A549 (cell line): Measurements from ENCODE around the gene PIAS3.

ENCODE experiments used
- CEBPB ChIP-seq, 2 experiments: fragments of >200 bp in 1 of 2; sonication (Bioruptor Twin) in 1 of 2; formaldehyde crosslinking in 1 of 2; IDR thresholded peaks; 2 replicates each; pipeline ENCODE4 v1.6.1; 2012 to 2016
- CTCF ChIP-seq: fragments of >200 bp; sonication (Bioruptor Twin); formaldehyde crosslinking; IDR thresholded peaks from 3 replicates; pipeline ENCODE4 v1.5.1; 2016
- HMGXB4 ChIP-seq: fragments of 250-450 bp; sonication (Bioruptor Pico); IDR thresholded peaks from 2 replicates; pipeline ENCODE4 v1.5.0; 2021; ENCODE audit warnings: mild to moderate bottlenecking, moderate library complexity, borderline replicate concordance
- JUN ChIP-seq, 2 experiments: fragments of >200 bp; sonication (Bioruptor Twin); formaldehyde crosslinking; IDR thresholded peaks; 2 replicates in 1 of 2; 3 replicates in 1 of 2; pipeline ENCODE4 v1.6.1; 2016 to 2017
- MAFK ChIP-seq: fragments of 450-650 bp; IDR thresholded peaks from 2 replicates; pipeline ENCODE4 v1.6.1; 2014; ENCODE audit not compliant: partially characterized antibody
- MAZ ChIP-seq: fragments of 150-350 bp; IDR thresholded peaks from 2 replicates; pipeline ENCODE4 v1.6.1; 2014; ENCODE audit warnings: antibody characterized with exemption, low read depth, low read length, borderline replicate concordance
- MYC ChIP-seq: IDR thresholded peaks from 2 replicates; pipeline ENCODE4 v1.6.1; 2012; ENCODE audit warnings: mild to moderate bottlenecking, inconsistent platforms, low read length, improper control_type of control experiment, borderline replicate concordance
- PBX3 ChIP-seq: IDR thresholded peaks from 2 replicates; pipeline ENCODE4 v1.6.1; 2012
- POLR2A ChIP-seq: IDR thresholded peaks from 2 replicates; pipeline ENCODE4 v1.6.1; 2012; ENCODE audit warnings: mild to moderate bottlenecking, low read length
- RAD21 ChIP-seq, 2 experiments: fragments of >200 bp in 1 of 2; sonication (Bioruptor Twin) in 1 of 2; formaldehyde crosslinking in 1 of 2; IDR thresholded peaks in 1 of 2; conservative IDR thresholded peaks in 1 of 2; 2 replicates in 1 of 2; 3 replicates in 1 of 2; pipeline ENCODE4 v1.6.1; 2012 to 2018; ENCODE audit warnings: inconsistent platforms in 1 of 2
- SMC3 ChIP-seq: fragments of >200 bp; sonication (Bioruptor Twin); formaldehyde crosslinking; IDR thresholded peaks from 3 replicates; pipeline ENCODE4 v1.6.1; 2018; ENCODE audit warnings: inconsistent platforms

- TF ChIP-seq POLR2A = no peak
- TF ChIP-seq MYC = no peak
- no peak for TF ChIP-seq HMGXB4
- no peak for TF ChIP-seq MAFK
- no peak for TF ChIP-seq RAD21 (conservative IDR thresholded peaks at IDR 0.05 in 1 of 2, IDR thresholded peaks at IDR 0.05 in 1 of 2)
- no peak for TF ChIP-seq JUN (IDR thresholded peaks at IDR 0.05)
- TF ChIP-seq PBX3 = no peak
- no peak for TF ChIP-seq CTCF
- no peak for TF ChIP-seq SMC3
- no peak for TF ChIP-seq CEBPB (IDR thresholded peaks at IDR 0.05)
- no peak for TF ChIP-seq MAZ
These were observed 15.8 kb downstream of the PIAS3 start for GRCh38 chr1:145843031-145843430.
